ENCODE measurements around the gene PITRM1.

The PITRM1 gene

GRCh38 chr10:3090388-3090787, 82.2 kb downstream of the PITRM1 start:
- Histone ChIP-seq H3K36me3 (peaks cover 89% of the 10 kb centered on the region), H3K4me3 (no peak overlapping the region), H4K20me1 (peaks cover 93% of the 10 kb centered on the region), H3K27me3 (no peaks in the 10 kb centered on the region), H3K4me2 (no peak overlapping the region; the same call in 1 of the 2 replicates), H3K4me1 (peaks cover 55% of the 10 kb centered on the region), H3K9me3 (no peaks in the 10 kb centered on the region), H3K9ac (no peak overlapping the region), H3K27ac (no peak overlapping the region)
- no peak for TF ChIP-seq Cebpa-rat (IDR thresholded peaks at IDR 0.05)
